T-helper 2 cell treated with Interferon-gamma antibody and Interleukin-4, amounts not matched to agents 5 μg/mL and 100 μg/mL, for 36 hours (primary cell): ENCODE measurements around the gene DEFB131B.
A peak's percentile ranks its signal among the peaks of the same experiment; 100 is the strongest.
"Not testable (repeated sequence)": the region's sequence is repeated elsewhere in the genome, so short reads cannot be mapped to it uniquely, and the experiment has no call there.

Experiments used
- DNase-seq: peaks from one replicate; pipeline ENCODE4 v3.0.0; 2021; ENCODE audit warnings: low spot score
- H3K27ac Mint-ChIP-seq: one replicate; pipeline ENCODE4 v1.8.0; 2021; ENCODE audit warnings: mild to moderate bottlenecking, mixed read lengths
- H3K27me3 Mint-ChIP-seq: one replicate; pipeline ENCODE4 v1.8.0; 2021; ENCODE audit warnings: low read depth, mixed read lengths
- H3K36me3 Mint-ChIP-seq: one replicate; pipeline ENCODE4 v1.8.0; 2021; ENCODE audit warnings: low read depth, mixed read lengths
- H3K4me1 Mint-ChIP-seq: one replicate; pipeline ENCODE4 v1.8.0; 2021; ENCODE audit warnings: low read depth, mixed read lengths
- H3K4me3 Mint-ChIP-seq: one replicate; pipeline ENCODE4 v1.8.0; 2022; ENCODE audit warnings: mild to moderate bottlenecking, moderate library complexity, mixed read lengths
- H3K9me3 Mint-ChIP-seq: one replicate; pipeline ENCODE4 v1.8.0; 2021; ENCODE audit warnings: mixed read lengths

DEFB131B gene

GRCh38 chr11:71878059-71878458 is at the start of gene DEFB131B:
TSS of gene DEFB131B (plus strand) at chr11:71878453. CDS start at chr11:71878453, 0 bp downstream.
- not testable (repeated sequence) for H3K27ac Mint-ChIP-seq, H3K27me3 Mint-ChIP-seq, DNase-seq, H3K4me3 Mint-ChIP-seq, H3K4me1 Mint-ChIP-seq, H3K36me3 Mint-ChIP-seq, H3K9me3 Mint-ChIP-seq

- H3K4me3 Mint-ChIP-seq, H3K4me1 Mint-ChIP-seq, H3K36me3 Mint-ChIP-seq, H3K9me3 Mint-ChIP-seq, H3K27me3 Mint-ChIP-seq, DNase-seq, H3K27ac Mint-ChIP-seq: not testable (repeated sequence)
These were observed 49.0 kb upstream of the DEFB131B start for GRCh38 chr11:71829247-71829646.

GRCh38 chr11:71829686-71830085 is 48.6 kb upstream of the DEFB131B start:
- not testable (repeated sequence) for H3K4me3 Mint-ChIP-seq, H3K27ac Mint-ChIP-seq, H3K27me3 Mint-ChIP-seq, H3K4me1 Mint-ChIP-seq, H3K9me3 Mint-ChIP-seq, H3K36me3 Mint-ChIP-seq, DNase-seq

- H3K36me3 Mint-ChIP-seq, H3K9me3 Mint-ChIP-seq, H3K4me1 Mint-ChIP-seq, H3K27me3 Mint-ChIP-seq, H3K27ac Mint-ChIP-seq, H3K4me3 Mint-ChIP-seq, DNase-seq: not testable (repeated sequence)
These were observed 45.4 kb upstream of the DEFB131B start, which contains the start of gene DEFB108B for GRCh38 chr11:71832811-71833210. TSS of gene DEFB108B (plus strand) at chr11:71833200. CDS start at chr11:71833200, 0 bp downstream.

GRCh38 chr11:71842720-71843119 is 35.5 kb upstream of the DEFB131B start:
- not testable (repeated sequence) for H3K27ac Mint-ChIP-seq, H3K4me3 Mint-ChIP-seq, H3K9me3 Mint-ChIP-seq, DNase-seq, H3K4me1 Mint-ChIP-seq, H3K36me3 Mint-ChIP-seq
- peaks cover 16% of the 10 kb centered on the region for H3K27me3 Mint-ChIP-seq

- H3K9me3 Mint-ChIP-seq, H3K4me3 Mint-ChIP-seq, H3K27ac Mint-ChIP-seq, DNase-seq, H3K36me3 Mint-ChIP-seq, H3K4me1 Mint-ChIP-seq: not testable (repeated sequence)
- peaks cover 16% of the 10 kb centered on the region for H3K27me3 Mint-ChIP-seq
These were observed 34.9 kb upstream of the DEFB131B start for GRCh38 chr11:71843355-71843754.

- H3K27ac Mint-ChIP-seq = no peak overlapping the region
- H3K4me3 Mint-ChIP-seq = no peak overlapping the region
- no peak for DNase-seq
These were observed 34.4 kb upstream of the DEFB131B start for GRCh38 chr11:71843858-71844257.

GRCh38 chr11:71853895-71854294 is 24.4 kb upstream of the DEFB131B start:
- peaks cover 13% of the 10 kb centered on the region for H3K9me3 Mint-ChIP-seq
- H3K4me1 Mint-ChIP-seq, H3K36me3 Mint-ChIP-seq, H3K27ac Mint-ChIP-seq, H3K27me3 Mint-ChIP-seq, H3K4me3 Mint-ChIP-seq, DNase-seq: not testable (repeated sequence)

More at GRCh38 chr11:71843858-71844257, 34.4 kb upstream of the DEFB131B start:
- Mint-ChIP-seq H3K4me1 (no peaks in the 10 kb centered on the region), H3K9me3 (no peaks in the 10 kb centered on the region), H3K27me3 (peaks cover 15% of the 10 kb centered on the region), H3K36me3 (no peaks in the 10 kb centered on the region)

- not testable (repeated sequence) for H3K27ac Mint-ChIP-seq, H3K4me1 Mint-ChIP-seq, DNase-seq, H3K27me3 Mint-ChIP-seq, H3K9me3 Mint-ChIP-seq, H3K4me3 Mint-ChIP-seq, H3K36me3 Mint-ChIP-seq
These were observed 22.4 kb upstream of the DEFB131B start for GRCh38 chr11:71855880-71856279.

- H3K27me3 Mint-ChIP-seq, H3K36me3 Mint-ChIP-seq, H3K9me3 Mint-ChIP-seq, H3K27ac Mint-ChIP-seq, H3K4me3 Mint-ChIP-seq, DNase-seq, H3K4me1 Mint-ChIP-seq: not testable (repeated sequence)
These were observed 17.4 kb upstream of the DEFB131B start for GRCh38 chr11:71860835-71861234.

- H3K27ac Mint-ChIP-seq, H3K4me3 Mint-ChIP-seq, H3K9me3 Mint-ChIP-seq, H3K36me3 Mint-ChIP-seq, H3K27me3 Mint-ChIP-seq, H3K4me1 Mint-ChIP-seq: not testable (repeated sequence)
- peak; percentile 21 for DNase-seq
These were observed 14.2 kb upstream of the DEFB131B start for GRCh38 chr11:71863978-71864627.

GRCh38 chr11:71867209-71867608 is 11.0 kb upstream of the DEFB131B start:
- not testable (repeated sequence) for H3K36me3 Mint-ChIP-seq, DNase-seq, H3K4me1 Mint-ChIP-seq, H3K9me3 Mint-ChIP-seq, H3K4me3 Mint-ChIP-seq, H3K27ac Mint-ChIP-seq, H3K27me3 Mint-ChIP-seq

- not testable (repeated sequence) for H3K4me1 Mint-ChIP-seq, DNase-seq, H3K4me3 Mint-ChIP-seq, H3K9me3 Mint-ChIP-seq, H3K27ac Mint-ChIP-seq, H3K36me3 Mint-ChIP-seq, H3K27me3 Mint-ChIP-seq
These were observed 8.3 kb upstream of the DEFB131B start for GRCh38 chr11:71869931-71870330.

- H3K4me1 Mint-ChIP-seq, H3K36me3 Mint-ChIP-seq, H3K4me3 Mint-ChIP-seq, DNase-seq, H3K9me3 Mint-ChIP-seq, H3K27me3 Mint-ChIP-seq, H3K27ac Mint-ChIP-seq: not testable (repeated sequence)
These were observed 7.6 kb upstream of the DEFB131B start for GRCh38 chr11:71870661-71871060.

- not testable (repeated sequence) for H3K27ac Mint-ChIP-seq, H3K27me3 Mint-ChIP-seq, DNase-seq, H3K36me3 Mint-ChIP-seq, H3K4me1 Mint-ChIP-seq, H3K9me3 Mint-ChIP-seq, H3K4me3 Mint-ChIP-seq
These were observed 2.0 kb upstream of the DEFB131B start for GRCh38 chr11:71876262-71876661.
